Upper lobe of right lung (tissue), 1 donor: ENCODE measurements around the gene RAPGEF2. TPM values are rescaled to one million over a fixed set of nuclear protein-coding genes. Genes with fewer than 3 reads are reported as not detected.
A peak's percentile ranks its signal among the peaks of the same experiment; 100 is the strongest.

Experiments used
- ATAC-seq: fragments of 200-7000 bp; cut with Tn5 transposase; one replicate; pipeline ENCODE4 v1.9.1; 2020; ENCODE audit warnings: mild to moderate bottlenecking, moderate library complexity
- DNase-seq: peaks from one replicate; pipeline ENCODE4 v3.0.0-alpha.2; 2020
- H3K27ac ChIP-seq: fragments of 200-600 bp; one replicate; pipeline ENCODE4 v1.8.0; 2022
- H3K27me3 ChIP-seq: fragments of 200-600 bp; one replicate; pipeline ENCODE4 v1.8.0; 2022; ENCODE audit warnings: mild to moderate bottlenecking
- H3K36me3 ChIP-seq: fragments of 200-600 bp; one replicate; pipeline ENCODE4 v1.8.0; 2022
- H3K4me1 ChIP-seq: fragments of 200-600 bp; one replicate; pipeline ENCODE4 v1.8.0; 2022
- H3K4me3 ChIP-seq: fragments of 200-600 bp; one replicate; pipeline ENCODE4 v1.8.0; 2022; ENCODE audit warnings: mild to moderate bottlenecking
- H3K9me3 ChIP-seq: fragments of 200-600 bp; one replicate; pipeline ENCODE4 v1.8.0; 2022
- CTCF ChIP-seq: fragments of 200-600 bp; IDR thresholded peaks from one replicate; pipeline ENCODE4 v1.8.0; 2022; ENCODE audit warnings: antibody characterized with exemption
- intact Hi-C: fragments of 100-400 bp; cut with DNase I; formaldehyde crosslinking; loops from one replicate; pipeline ENCODE4 v1.11.0; 2022
- total RNA-seq: library from RNA; stranded (reverse); fragmentation: NEBNext Ultra II Directional; extraction: Animal tissue kit (Norgen Biotek cat#: 25700); gene quantifications from one replicate; pipeline ENCODE4 v1.2.1, GENCODE V29; 2021
- donor health status: DM: no; HTN: yes; CAD: no; lungs with severe emphysema.

RAPGEF2 gene
- total RNA-seq, 1 donor from 2014 or later, result 61.3 TPM

GRCh38 chr4:159097144-159097543 lies 5.7 kb upstream of the RAPGEF2 start:
- H3K27me3 ChIP-seq, result no peaks in the 10 kb centered on the region
- TF ChIP-seq CTCF, result no peak
- ATAC-seq (no peak), DNase-seq (no peak)
- intact Hi-C loops, result no loop called here
- H3K27ac ChIP-seq, result no peak overlapping the region
- H3K4me3 ChIP-seq, result no peak overlapping the region
- no peaks in the 10 kb centered on the region for H3K9me3 ChIP-seq
- no peaks in the 10 kb centered on the region for H3K36me3 ChIP-seq
- peaks cover 9% of the 10 kb centered on the region for H3K4me1 ChIP-seq

DNA sequence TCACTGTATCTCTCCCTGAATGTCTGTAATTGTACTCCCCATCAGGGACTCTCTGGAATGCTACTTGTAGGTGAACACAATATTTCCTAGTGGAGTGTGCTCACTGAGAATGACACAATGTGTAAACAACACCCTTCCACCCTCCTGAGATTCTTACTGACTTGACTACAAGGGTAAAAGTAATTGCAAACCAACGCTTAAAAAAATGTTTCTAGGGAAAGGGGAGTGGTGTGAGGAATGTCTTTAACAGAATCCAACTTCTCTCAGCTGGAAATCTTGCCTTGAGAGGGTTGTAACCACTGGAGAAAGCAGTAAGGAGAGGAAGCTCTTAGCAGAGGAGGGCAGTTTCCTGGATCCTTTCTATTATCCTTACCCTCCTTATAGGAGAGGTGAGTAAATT lies 5.1 kb upstream of the RAPGEF2 start:
- TF ChIP-seq CTCF, result no peak
- DNase-seq (no peak), ATAC-seq (peak; percentile 72)
- Histone ChIP-seq H3K27ac (peak overlapping the region; percentile 42), H3K4me1 (peaks cover 9% of the 10 kb centered on the region), H3K36me3 (no peaks in the 10 kb centered on the region), H3K9me3 (no peaks in the 10 kb centered on the region), H3K4me3 (no peak overlapping the region), H3K27me3 (no peaks in the 10 kb centered on the region)
- intact Hi-C loops, result no loop called here

- ATAC-seq (no peak), DNase-seq (no peak)
- intact Hi-C loops, result no loop called here
- no peaks in the 10 kb centered on the region for H3K27me3 ChIP-seq
- H3K36me3 ChIP-seq, result no peaks in the 10 kb centered on the region
- H3K9me3 ChIP-seq, result no peaks in the 10 kb centered on the region
- H3K4me3 ChIP-seq, result no peak overlapping the region
- H3K4me1 ChIP-seq, result peaks cover 9% of the 10 kb centered on the region
- H3K27ac ChIP-seq, result peak overlapping the region; percentile 42
- TF ChIP-seq CTCF, result no peak
These were observed 4.3 kb upstream of the RAPGEF2 start for GRCh38 chr4:159098482-159099127.

- intact Hi-C loops, result no loop called here
- H3K27ac ChIP-seq, result peak overlapping the region; percentile 94
- no peaks in the 10 kb centered on the region for H3K27me3 ChIP-seq
- no peak for TF ChIP-seq CTCF
- H3K9me3 ChIP-seq, result no peaks in the 10 kb centered on the region
- H3K36me3 ChIP-seq, result no peaks in the 10 kb centered on the region
- peaks cover 21% of the 10 kb centered on the region for H3K4me1 ChIP-seq
- H3K4me3 ChIP-seq, result peak overlapping the region; percentile 71
- ATAC-seq (no peak), DNase-seq (no peak)
These were observed 774 bp upstream of the RAPGEF2 start for GRCh38 chr4:159101988-159102621.

DNA sequence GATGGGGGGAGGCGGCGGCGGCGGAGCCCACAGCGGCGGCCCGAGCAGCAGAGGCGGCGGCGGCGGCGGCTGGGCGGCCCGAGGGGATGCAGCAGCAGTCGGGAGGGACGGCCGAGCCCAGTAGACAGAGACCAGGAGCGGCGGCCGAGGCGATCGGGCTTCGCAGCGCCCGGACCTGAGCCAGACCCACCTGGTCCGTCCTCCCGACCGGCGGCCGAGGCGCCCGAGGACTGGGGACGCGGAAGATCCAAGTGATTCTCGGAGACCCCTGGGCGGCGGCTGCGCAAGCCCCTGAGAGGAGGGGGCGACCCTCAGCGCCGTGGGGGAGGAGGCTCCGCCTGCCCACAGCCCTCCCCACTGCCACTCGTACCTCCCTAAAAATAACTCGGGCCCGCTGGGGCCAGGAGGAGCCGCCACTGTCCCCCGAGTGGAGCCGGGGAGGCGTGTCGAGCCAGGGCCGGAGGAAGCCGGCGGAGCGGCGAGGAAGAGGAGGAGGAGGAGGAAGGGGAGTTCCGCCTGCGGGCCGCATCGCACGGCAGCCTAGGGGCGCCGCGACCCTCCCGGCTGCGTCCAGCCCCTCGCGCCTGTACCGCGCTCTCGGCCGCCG lies 608 bp downstream of the RAPGEF2 start:
- ATAC-seq, result peak; percentile 52
- Histone ChIP-seq H3K36me3 (no peaks in the 10 kb centered on the region), H3K9me3 (no peaks in the 10 kb centered on the region), H3K27ac (peak overlapping the region; percentile 94), H3K27me3 (no peaks in the 10 kb centered on the region), H3K4me3 (peak overlapping the region; percentile 71), H3K4me1 (peaks cover 23% of the 10 kb centered on the region)
- no peak for TF ChIP-seq CTCF
- peak; percentile 81 for DNase-seq
- intact Hi-C loops, result no loop called here
